ENCODE data around the gene NEURL1.

Gene NEURL1

DNA sequence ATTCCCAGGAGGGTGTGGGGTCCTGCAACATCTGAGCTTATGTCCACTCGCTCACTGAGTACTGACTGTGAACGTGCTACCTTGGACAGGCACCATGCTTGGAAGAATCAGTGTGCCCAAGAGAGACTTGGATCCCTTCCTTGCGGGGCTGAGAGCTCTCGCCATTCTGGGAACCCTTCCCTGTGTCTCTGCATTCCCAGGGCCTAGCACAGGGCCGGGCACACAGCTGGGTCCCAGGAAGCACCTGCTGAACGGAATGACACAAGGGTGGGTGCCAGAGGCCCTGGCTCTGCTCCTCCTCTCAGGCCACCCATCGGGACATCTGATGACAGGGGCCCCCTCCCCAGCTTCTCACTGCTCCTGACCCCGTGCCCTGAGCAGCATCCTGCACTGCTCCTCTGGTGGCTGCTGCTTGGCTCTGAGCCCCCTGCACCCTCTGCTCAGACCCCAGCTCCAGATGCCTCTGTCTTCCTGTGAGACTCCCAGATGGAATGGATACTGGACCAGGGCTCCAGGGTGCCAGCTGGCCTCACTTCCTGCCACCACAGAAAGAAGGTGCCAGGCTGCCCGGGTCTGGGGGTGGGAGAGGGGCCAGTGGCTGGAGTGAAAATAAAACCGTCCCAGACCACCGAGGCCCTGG lies 129.6 kb downstream of the NEURL1 start:
- H3K4me3 ChIP-seq (ENCODE audit: low read depth, low read length) = no peak overlapping the region
- in situ Hi-C loops (cut with HindIII; ENCODE audit: low sequenced_read_pairs) = no loop called here
- TF ChIP-seq, protein P1, sequence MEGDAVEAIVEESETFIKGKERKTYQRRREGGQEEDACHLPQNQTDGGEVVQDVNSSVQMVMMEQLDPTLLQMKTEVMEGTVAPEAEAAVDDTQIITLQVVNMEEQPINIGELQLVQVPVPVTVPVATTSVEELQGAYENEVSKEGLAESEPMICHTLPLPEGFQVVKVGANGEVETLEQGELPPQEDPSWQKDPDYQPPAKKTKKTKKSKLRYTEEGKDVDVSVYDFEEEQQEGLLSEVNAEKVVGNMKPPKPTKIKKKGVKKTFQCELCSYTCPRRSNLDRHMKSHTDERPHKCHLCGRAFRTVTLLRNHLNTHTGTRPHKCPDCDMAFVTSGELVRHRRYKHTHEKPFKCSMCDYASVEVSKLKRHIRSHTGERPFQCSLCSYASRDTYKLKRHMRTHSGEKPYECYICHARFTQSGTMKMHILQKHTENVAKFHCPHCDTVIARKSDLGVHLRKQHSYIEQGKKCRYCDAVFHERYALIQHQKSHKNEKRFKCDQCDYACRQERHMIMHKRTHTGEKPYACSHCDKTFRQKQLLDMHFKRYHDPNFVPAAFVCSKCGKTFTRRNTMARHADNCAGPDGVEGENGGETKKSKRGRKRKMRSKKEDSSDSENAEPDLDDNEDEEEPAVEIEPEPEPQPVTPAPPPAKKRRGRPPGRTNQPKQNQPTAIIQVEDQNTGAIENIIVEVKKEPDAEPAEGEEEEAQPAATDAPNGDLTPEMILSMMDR (IDR thresholded peaks at IDR 0.05; ENCODE audit: low read depth, low read length) = no peak
- no peak for DNase-seq (ENCODE audit: low read depth, low spot score)

DNA sequence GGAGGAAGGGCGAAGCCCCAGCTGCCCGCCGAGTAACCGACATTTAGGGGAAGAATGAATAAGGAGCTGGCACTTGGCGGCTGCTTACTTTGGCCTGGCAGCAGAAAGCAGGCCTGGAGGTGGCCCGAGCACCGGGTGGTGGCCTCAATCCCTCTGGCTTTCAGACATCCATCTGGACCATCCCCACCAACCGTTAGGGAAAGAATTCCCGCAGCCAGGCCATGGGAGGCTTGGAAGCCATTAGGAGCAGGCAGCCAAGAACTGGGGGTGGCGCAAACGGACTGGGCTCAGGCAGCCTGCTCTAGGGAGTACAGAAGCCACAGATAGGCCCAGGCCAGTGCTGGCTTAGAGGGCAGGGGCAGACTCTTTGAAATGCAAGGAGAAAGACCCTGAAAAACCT lies 132.7 kb downstream of the NEURL1 start:
- in situ Hi-C loops (cut with HindIII; ENCODE audit: low sequenced_read_pairs) = no loop called here
- no peak for DNase-seq (ENCODE audit: low read depth, low spot score)
- TF ChIP-seq, protein P1 (IDR thresholded peaks at IDR 0.05; ENCODE audit: low read depth, low read length) = no peak

DNA sequence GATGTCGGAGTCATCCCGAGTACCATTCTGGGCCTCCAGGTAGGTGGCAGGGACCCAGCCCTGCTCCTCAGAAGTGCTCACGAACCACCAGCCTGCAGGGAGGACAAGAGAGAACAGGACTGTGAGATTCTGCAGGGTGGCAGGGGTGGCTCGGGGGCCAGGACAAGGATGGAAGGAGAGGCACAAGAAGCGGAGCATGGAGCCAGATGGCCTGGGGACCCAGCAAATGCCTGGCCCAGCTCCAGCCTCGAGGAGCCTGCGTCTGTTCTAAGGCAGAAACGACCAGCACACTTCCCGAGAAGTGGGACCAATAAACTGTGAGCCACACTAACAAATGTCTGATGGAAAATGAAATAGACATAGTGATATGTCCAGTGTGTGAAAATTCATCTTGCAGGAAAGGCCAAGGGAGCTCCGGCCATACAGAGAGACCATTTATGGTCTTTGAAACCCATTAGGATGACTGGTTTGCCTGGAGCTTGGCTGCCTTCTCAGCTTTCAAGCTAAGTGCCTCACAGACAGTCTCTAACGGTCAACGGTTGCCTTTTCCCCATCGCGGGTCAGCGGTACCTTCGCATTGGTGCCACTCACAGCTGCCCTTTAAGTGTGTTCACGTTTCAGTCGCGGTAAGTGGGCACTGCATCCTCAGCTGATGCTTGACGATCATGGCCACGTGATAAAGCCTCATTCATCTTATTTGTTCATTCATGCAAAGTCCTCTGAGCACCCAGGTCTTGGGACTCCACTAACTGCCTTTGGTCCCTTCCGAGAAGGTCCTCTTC lies 133.8 kb downstream of the NEURL1 start:
- TF ChIP-seq, protein P1 (IDR thresholded peaks at IDR 0.05; ENCODE audit: low read depth, low read length) = no peak
- DNase-seq (ENCODE audit: low read depth, low spot score) = no peak
- no peak overlapping the region for H3K4me3 ChIP-seq (ENCODE audit: low read depth, low read length)
- in situ Hi-C loops (cut with HindIII; ENCODE audit: low sequenced_read_pairs) = no loop called here

More for the DNA sequence above, 132.7 kb downstream of the NEURL1 start:
- H3K4me3 ChIP-seq (ENCODE audit: low read depth, low read length) = no peak overlapping the region

DNA sequence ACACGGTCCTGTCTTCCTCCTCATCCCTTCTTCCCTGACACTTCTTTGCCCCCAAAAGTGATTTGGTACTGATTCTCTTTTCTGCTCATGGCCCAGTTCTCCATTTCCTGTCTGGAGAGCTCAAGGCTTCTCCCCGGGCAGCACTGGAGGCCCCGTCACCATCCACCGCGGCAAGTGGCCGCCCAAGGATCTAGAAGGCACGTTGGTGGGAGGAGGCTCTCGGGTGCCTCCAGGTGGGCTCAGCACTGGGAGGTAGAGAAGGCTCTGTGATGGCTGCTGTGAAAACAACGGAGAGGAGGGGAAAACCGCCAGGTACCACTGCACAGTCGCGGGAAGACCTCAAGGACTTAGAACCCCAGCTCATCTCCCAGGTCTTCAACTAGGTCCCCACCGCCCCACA lies 134.4 kb downstream of the NEURL1 start:
- in situ Hi-C loops (cut with HindIII; ENCODE audit: low sequenced_read_pairs) = no loop called here
- TF ChIP-seq, protein P1 (IDR thresholded peaks at IDR 0.05; ENCODE audit: low read depth, low read length) = no peak
- no peak overlapping the region for H3K4me3 ChIP-seq (ENCODE audit: low read depth, low read length)
- DNase-seq (ENCODE audit: low read depth, low spot score) = no peak

DNA sequence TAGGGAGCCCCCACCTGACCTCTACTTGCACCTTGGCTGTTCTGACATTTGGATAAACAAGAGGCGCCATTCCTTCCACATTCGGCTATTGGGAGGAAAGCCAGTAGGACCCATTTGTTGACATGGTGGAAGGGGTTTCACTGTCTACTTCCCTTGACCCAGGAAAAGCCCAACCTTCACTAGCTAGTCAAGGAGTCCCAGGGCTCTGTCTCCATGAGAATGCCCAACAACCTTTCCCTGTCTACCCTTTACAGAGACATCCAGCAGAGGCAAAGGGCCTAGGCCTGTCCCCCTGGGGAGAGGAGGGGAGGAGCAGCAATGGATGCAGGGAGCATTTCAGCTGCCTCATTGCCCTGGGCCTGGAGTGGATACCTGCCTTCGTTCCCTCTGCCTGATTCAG lies 136.1 kb downstream of the NEURL1 start:
- TF ChIP-seq, protein P1 (IDR thresholded peaks at IDR 0.05; ENCODE audit: low read depth, low read length) = no peak
- H3K4me3 ChIP-seq (ENCODE audit: low read depth, low read length) = no peak overlapping the region
- in situ Hi-C loops (cut with HindIII; ENCODE audit: low sequenced_read_pairs) = no loop called here
- DNase-seq (ENCODE audit: low read depth, low spot score) = no peak

DNA sequence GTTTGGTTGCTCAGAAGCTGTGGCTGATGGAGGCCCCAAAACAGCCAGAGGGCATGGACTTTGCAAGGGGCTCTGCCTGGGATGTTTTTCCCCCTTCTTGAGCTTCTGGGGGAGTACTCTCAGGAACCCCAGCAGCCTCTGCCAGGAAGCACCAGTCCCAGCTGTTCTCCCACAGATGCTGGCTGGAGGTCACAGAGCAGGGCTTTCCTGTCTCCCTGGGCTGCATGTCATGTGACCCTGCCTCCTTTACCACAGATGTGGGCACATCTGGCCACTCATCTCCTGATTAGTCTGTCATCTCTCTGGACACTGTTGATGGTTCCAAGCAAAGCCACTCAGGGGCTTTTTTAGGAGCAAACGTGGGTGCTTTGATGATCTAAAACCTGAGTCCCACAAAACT lies 136.7 kb downstream of the NEURL1 start:
- no peak overlapping the region for H3K4me3 ChIP-seq (ENCODE audit: low read depth, low read length)
- TF ChIP-seq, protein P1 (IDR thresholded peaks at IDR 0.05; ENCODE audit: low read depth, low read length) = no peak
- in situ Hi-C loops (cut with HindIII; ENCODE audit: low sequenced_read_pairs) = no loop called here
- no peak for DNase-seq (ENCODE audit: low read depth, low spot score)
